CD8-positive, alpha-beta memory T cell (primary cell): ENCODE data around the gene ARPP21. TPM values are rescaled to one million over a fixed set of nuclear protein-coding genes. Genes with fewer than 3 reads are reported as not detected.

Experiments used
- CTCF ChIA-PET: fragments of 350-600 bp; sonication (Branson Sonifier 250); formaldehyde crosslinking; loops from one replicate; lab custom pipeline; 2021; ENCODE audit warnings: antibody characterized with exemption; lab: Charles Lee
- POLR2A ChIA-PET: fragments of 350-600 bp; sonication (Branson Sonifier 250); formaldehyde crosslinking; loops from one replicate; lab custom pipeline; 2021; ENCODE audit warnings: antibody characterized with exemption; lab: Charles Lee
- DNase-seq, 5 donors: peaks; one replicate each; pipeline versions ENCODE4 v3.0.0 to v3.0.0-alpha.2; 2020 to 2022; ENCODE audit warnings: mixed read lengths in 1 of 5
- H3K27ac ChIP-seq: one replicate; pipeline ENCODE4 v1.7.0; 2013; ENCODE audit warnings: low read depth, mild to moderate bottlenecking, low read length, moderate library complexity
- H3K27me3 ChIP-seq: 2 replicates; pipeline ENCODE4 v1.7.0; 2013; ENCODE audit warnings: low read length, mild to moderate bottlenecking; ENCODE audit not compliant: insufficient read depth, poor library complexity, severe bottlenecking
- H3K36me3 ChIP-seq: 2 replicates; pipeline ENCODE4 v1.7.0; 2013; ENCODE audit warnings: mild to moderate bottlenecking, low read length, moderate library complexity; ENCODE audit not compliant: insufficient read depth
- H3K4me1 ChIP-seq: 2 replicates; pipeline ENCODE4 v1.7.0; 2013; ENCODE audit warnings: mild to moderate bottlenecking, low read length, moderate library complexity; ENCODE audit not compliant: insufficient read depth
- H3K4me3 ChIP-seq: 2 replicates; pipeline ENCODE4 v1.7.0; 2013; ENCODE audit warnings: mild to moderate bottlenecking, low read length
- H3K9me3 ChIP-seq: 2 replicates; pipeline ENCODE4 v1.7.0; 2013; ENCODE audit warnings: mild to moderate bottlenecking, low read length
- H3K27ac Mint-ChIP-seq, 8 donors: one replicate each; pipeline ENCODE4 v1.8.0; 2020 to 2021; ENCODE audit warnings: mixed read lengths in 8 of 8, mild to moderate bottlenecking in 6 of 8, inconsistent platforms in 3 of 8, moderate library complexity in 3 of 8
- H3K27me3 Mint-ChIP-seq, 2 donors: one replicate each; pipeline ENCODE4 v1.8.0; 2020 to 2021; ENCODE audit warnings: mixed read lengths in 2 of 2, mild to moderate bottlenecking in 1 of 2, moderate library complexity in 1 of 2
- H3K36me3 Mint-ChIP-seq, 3 donors: one replicate each; pipeline ENCODE4 v1.8.0; 2020 to 2021; ENCODE audit warnings: mixed read lengths in 3 of 3, inconsistent platforms in 1 of 3, mild to moderate bottlenecking in 1 of 3
- H3K4me1 Mint-ChIP-seq, 3 donors: one replicate each; pipeline ENCODE4 v1.8.0; 2020 to 2021; ENCODE audit warnings: mixed read lengths in 3 of 3, inconsistent platforms in 1 of 3, mild to moderate bottlenecking in 1 of 3
- H3K4me3 Mint-ChIP-seq, 7 donors: one replicate each; pipeline ENCODE4 v1.8.0; 2020 to 2021; ENCODE audit warnings: mixed read lengths in 7 of 7, mild to moderate bottlenecking in 6 of 7, moderate library complexity in 4 of 7, inconsistent platforms in 2 of 7
- H3K9me3 Mint-ChIP-seq, 5 donors: one replicate each; pipeline ENCODE4 v1.8.0; 2020 to 2022; ENCODE audit warnings: mixed read lengths in 5 of 5, mild to moderate bottlenecking in 3 of 5, moderate library complexity in 2 of 5, inconsistent platforms in 1 of 5
- polyA plus RNA-seq: library from polyadenylated mRNA; unstranded; fragments of 300-500 nt; fragmentation: Illumina TruSeq; gene quantifications from one replicate; pipeline ENCODE4 v1.2.3, GENCODE V29; 2021
- total RNA-seq, 2 experiments: library from RNA; stranded (reverse); gene quantifications; one replicate each; pipeline ENCODE4 v1.2.3, GENCODE V29; 2021

ARPP21 gene
- total and polyA plus RNA-seq, 3 experiments from 2014 or later: not detected

DNA sequence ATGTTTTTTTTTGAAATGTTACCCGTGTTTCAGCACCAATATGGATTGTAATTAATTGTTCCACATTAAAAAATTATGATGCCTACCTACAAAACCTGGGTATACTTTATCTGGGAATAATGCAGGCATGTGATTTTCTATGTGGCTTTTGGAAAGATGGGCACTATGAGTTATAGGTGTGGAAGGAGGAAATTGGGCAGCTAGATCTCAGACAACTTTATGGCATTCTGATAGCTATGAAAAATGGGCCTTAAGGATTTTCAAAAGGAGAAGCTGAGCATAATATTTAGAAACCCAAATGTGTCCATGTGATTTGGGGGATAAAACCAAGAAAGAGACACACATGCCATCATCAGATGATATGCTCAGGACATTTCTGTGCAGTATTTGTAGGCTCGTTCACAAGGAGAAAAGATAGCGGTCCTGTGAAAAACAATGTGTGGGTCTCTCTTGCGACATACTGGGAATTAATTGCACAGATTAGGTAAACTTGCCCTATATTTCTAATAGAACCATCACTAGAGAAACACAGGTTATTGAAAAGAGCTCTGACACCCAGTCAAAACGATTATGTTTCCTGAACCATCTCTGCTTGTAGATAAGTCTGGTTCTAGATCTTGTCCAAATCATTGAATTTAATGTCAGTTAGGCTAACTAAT, 35.3 kb downstream of the ARPP21 start:
- H3K27ac Mint-ChIP-seq: no peak overlapping the region
- Histone ChIP-seq H3K36me3 (no peaks in the 10 kb centered on the region), H3K4me3 (no peak overlapping the region), H3K9me3 (no peaks in the 10 kb centered on the region), H3K4me1 (no peaks in the 10 kb centered on the region), H3K27ac (no peak overlapping the region), H3K27me3 (no peaks in the 10 kb centered on the region)
- no peak for DNase-seq
- peaks cover 0 to 1% of the 10 kb centered on the region in 2 donors for H3K27me3 Mint-ChIP-seq
- H3K4me3 Mint-ChIP-seq: no peak overlapping the region
- ChIA-PET POLR2A (no interaction called here), CTCF (interaction anchor here (1.4 kb wide), 1 partner anchor 12 kb away, joined by 4 read pairs; no protein-coding TSS in a partner anchor)
- peaks cover 0 to 18% (median 2%) of the 10 kb centered on the region in 5 donors for H3K9me3 Mint-ChIP-seq
- H3K36me3 Mint-ChIP-seq: no peaks in the 10 kb centered on the region
- no peaks in the 10 kb centered on the region for H3K4me1 Mint-ChIP-seq

DNA sequence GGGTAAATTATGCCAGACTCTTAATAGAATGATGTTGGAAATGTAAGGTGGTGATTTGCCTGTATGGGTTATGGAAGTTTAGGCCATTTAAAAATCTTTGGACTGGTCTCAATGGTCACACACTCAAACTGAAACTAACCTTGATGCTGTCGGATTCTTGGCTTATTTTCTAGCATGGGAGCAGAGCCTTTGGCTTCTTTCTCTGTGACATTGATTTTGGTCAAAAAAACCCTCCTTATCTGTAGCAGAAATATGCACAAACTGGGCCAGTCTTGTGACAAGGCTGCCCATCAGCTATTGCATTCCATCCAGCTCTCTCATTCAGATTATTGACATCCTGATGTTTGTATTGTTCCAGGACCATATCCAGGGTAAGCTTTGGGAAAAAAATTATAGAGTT, 35.9 kb downstream of the ARPP21 start:
- no peaks in the 10 kb centered on the region for H3K4me1 Mint-ChIP-seq
- Histone ChIP-seq H3K27me3 (no peaks in the 10 kb centered on the region), H3K9me3 (no peaks in the 10 kb centered on the region), H3K4me1 (no peaks in the 10 kb centered on the region), H3K27ac (no peak overlapping the region), H3K4me3 (no peak overlapping the region), H3K36me3 (no peaks in the 10 kb centered on the region)
- ChIA-PET CTCF (interaction anchor here (1.4 kb wide), 1 partner anchor 12 kb away, joined by 4 read pairs; no protein-coding TSS in a partner anchor), POLR2A (no interaction called here)
- H3K36me3 Mint-ChIP-seq: no peaks in the 10 kb centered on the region
- H3K27me3 Mint-ChIP-seq: no peaks in the 10 kb centered on the region
- H3K4me3 Mint-ChIP-seq: no peak overlapping the region
- no peak for DNase-seq
- H3K27ac Mint-ChIP-seq: no peak overlapping the region
- H3K9me3 Mint-ChIP-seq: peaks cover 0 to 18% (median 2%) of the 10 kb centered on the region in 5 donors

DNA sequence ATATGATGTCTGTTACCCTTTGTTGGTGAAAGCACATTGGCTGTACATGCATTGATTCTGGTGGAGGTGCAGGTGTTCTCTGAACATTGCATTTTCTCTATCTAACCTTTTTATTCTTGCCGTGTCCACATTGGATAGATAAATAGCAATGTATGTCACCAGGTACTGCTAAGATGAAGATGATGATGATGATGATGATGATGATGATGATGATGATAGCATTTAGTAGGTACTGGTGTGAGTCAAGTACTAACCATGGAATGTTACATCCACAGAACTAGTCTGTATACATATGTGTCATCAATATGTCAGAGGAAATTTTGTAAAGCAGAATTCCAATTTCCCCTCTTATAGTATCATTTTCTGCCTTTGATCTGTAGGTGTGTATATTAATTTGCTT, 36.3 kb downstream of the ARPP21 start:
- Mint-ChIP-seq H3K27me3 (no peaks in the 10 kb centered on the region), H3K4me3 (no peak overlapping the region), H3K4me1 (no peaks in the 10 kb centered on the region), H3K9me3 (peaks cover 0 to 18% (median 3%) of the 10 kb centered on the region in 5 donors), H3K36me3 (no peaks in the 10 kb centered on the region), H3K27ac (no peak overlapping the region)
- POLR2A ChIA-PET: no interaction called here
- no peaks in the 10 kb centered on the region for H3K9me3 ChIP-seq
- DNase-seq: no peak
- no peaks in the 10 kb centered on the region for H3K27me3 ChIP-seq
- H3K36me3 ChIP-seq: no peaks in the 10 kb centered on the region
- no peaks in the 10 kb centered on the region for H3K4me1 ChIP-seq
- no peak overlapping the region for H3K4me3 ChIP-seq
- CTCF ChIA-PET: no interaction called here
- H3K27ac ChIP-seq: no peak overlapping the region

DNA sequence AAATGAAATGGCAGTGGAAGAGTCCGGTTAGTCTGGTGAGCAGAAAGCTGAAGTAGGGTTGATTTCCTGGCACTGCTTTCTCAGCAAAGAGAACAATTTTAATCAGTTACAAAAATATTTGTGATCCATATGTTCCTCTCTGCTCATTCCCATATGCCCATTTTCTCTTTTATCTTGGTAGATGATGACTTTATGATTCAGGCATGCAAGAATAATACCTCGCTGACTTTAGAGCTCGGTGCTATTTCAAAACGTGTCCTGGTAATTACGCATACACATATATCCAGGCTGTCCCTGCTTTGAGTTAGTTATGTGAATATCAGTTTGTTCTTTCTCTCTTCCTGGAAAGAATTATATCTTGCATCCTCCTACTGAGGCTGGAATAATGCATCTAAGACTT, 38.5 kb downstream of the ARPP21 start:
- no peak for DNase-seq
- CTCF ChIA-PET: no interaction called here
- no peaks in the 10 kb centered on the region for H3K4me1 Mint-ChIP-seq
- H3K36me3 Mint-ChIP-seq: no peaks in the 10 kb centered on the region
- Histone ChIP-seq H3K4me3 (no peak overlapping the region), H3K36me3 (no peaks in the 10 kb centered on the region), H3K4me1 (no peaks in the 10 kb centered on the region), H3K27ac (no peak overlapping the region), H3K27me3 (no peaks in the 10 kb centered on the region), H3K9me3 (no peaks in the 10 kb centered on the region)
- POLR2A ChIA-PET: no interaction called here
- H3K4me3 Mint-ChIP-seq: no peak overlapping the region
- H3K27me3 Mint-ChIP-seq: no peaks in the 10 kb centered on the region
- H3K9me3 Mint-ChIP-seq: peaks cover 0 to 13% (median 4%) of the 10 kb centered on the region in 5 donors
- H3K27ac Mint-ChIP-seq: no peak overlapping the region

DNA sequence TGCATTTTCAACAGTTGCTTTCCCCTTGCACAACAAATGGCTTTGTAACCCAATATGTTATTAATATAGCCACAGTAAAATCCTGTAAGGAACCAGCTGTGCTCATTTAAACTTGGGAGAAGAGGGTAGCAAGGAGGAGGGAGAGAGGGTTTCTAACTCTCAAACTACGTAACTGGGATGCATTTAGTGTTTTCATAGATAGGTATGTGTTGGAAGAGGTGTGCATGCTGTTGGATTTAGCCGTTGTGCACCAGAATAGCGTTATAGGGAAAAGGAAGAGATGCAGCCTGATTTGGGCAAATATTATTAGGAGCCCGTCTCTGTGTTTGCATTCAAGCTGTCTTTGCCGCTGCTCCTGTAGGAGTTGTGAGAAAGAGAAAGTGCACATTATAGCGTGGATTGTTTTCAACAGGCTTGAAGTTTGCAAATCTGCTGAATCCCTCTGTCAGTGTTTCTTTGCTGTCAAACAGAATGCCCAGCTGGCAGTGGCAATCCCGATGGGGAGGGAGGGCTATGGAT, 39.4 kb downstream of the ARPP21 start:
- Mint-ChIP-seq H3K4me1 (no peaks in the 10 kb centered on the region), H3K9me3 (peaks cover 0 to 12% (median 4%) of the 10 kb centered on the region in 5 donors), H3K27ac (peak overlapping the region in 1 of 8 donors; percentile 17), H3K36me3 (no peaks in the 10 kb centered on the region), H3K4me3 (no peak overlapping the region), H3K27me3 (no peaks in the 10 kb centered on the region)
- ChIA-PET POLR2A (no interaction called here), CTCF (no interaction called here)
- Histone ChIP-seq H3K27ac (no peak overlapping the region), H3K9me3 (no peaks in the 10 kb centered on the region), H3K27me3 (no peaks in the 10 kb centered on the region), H3K4me1 (no peaks in the 10 kb centered on the region), H3K4me3 (no peak overlapping the region), H3K36me3 (no peaks in the 10 kb centered on the region)
- no peak for DNase-seq

DNA sequence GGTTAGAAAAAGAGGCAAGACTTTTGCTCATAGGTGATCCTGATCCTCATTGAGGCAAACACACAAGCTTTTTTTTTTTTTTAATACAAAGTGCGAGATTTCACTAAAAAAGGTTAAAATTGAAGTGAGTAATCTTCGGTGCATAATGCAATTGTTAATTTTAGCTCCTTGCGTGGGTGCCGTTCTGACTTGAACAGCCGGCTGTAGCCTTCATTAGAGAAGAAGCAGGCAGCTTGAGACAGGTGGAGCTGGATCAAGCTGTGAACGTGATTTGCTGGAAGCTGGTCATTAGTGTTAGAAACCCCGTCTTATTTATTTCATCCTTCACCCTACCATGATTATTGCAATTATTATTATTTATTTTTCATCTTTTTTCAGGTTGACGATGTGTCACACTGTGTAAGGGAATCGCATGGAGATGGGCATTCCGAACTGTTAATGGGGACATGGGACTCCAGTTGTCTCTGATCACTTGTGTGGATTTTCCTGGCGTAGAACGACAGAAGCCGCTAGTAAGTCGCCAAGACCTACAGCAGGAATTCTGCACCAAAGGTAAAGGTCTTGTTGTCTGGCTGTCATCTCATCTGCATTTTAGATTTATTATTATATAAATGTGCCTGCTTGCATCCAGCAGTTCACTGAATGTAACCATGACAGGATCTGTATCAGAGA, 40.2 kb downstream of the ARPP21 start:
- CTCF ChIA-PET: no interaction called here
- no peaks in the 10 kb centered on the region for H3K27me3 Mint-ChIP-seq

DNA sequence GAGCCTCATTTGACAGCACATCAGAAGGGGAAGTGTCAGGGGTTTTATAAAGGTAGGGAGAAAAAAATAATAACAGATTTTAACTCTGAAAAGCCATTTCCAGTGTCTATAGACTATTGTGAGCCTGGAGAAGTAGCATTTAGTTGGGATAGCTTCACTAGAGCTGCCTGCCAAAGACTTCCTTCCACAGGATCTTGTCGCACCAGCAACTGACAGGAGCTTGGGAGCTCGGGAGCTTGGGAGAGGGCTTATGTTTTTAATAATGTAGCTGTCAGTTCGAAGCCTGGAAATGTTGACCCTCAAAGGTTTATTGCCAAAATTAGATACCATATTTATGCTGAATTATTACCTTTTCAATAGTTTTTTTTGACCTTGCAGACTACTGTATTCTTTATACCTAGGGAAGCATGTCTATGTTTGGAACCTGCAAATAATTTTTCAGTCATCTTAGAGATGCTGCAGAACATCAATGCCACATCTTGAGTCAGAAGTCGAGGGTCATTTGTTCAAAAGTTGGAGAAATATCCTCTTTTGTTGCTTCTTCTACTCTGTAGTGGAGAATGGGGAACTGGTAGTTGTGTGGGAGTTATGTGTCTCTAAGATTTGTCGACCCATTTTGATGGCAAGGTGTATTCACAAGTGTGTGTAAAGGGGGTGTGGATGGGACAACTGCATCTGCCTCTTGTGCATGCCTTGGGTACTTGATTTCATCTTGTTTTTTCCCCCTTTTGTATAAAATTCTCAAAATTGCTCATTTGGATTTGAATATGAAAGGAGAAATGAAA, 41.7 kb downstream of the ARPP21 start:
- ChIA-PET POLR2A (no interaction called here), CTCF (no interaction called here)
- Mint-ChIP-seq H3K27ac (no peak overlapping the region), H3K4me3 (no peak overlapping the region), H3K9me3 (peaks cover 0 to 6% (median 3%) of the 10 kb centered on the region in 5 donors), H3K36me3 (no peaks in the 10 kb centered on the region), H3K27me3 (no peaks in the 10 kb centered on the region), H3K4me1 (no peaks in the 10 kb centered on the region)
- no peak overlapping the region for H3K27ac ChIP-seq
- no peak for DNase-seq
- no peaks in the 10 kb centered on the region for H3K9me3 ChIP-seq
- H3K4me3 ChIP-seq: no peak overlapping the region
- H3K27me3 ChIP-seq: no peaks in the 10 kb centered on the region
- H3K4me1 ChIP-seq: no peaks in the 10 kb centered on the region
- no peaks in the 10 kb centered on the region for H3K36me3 ChIP-seq

More for the DNA sequence above, 40.2 kb downstream of the ARPP21 start:
- Mint-ChIP-seq H3K27ac (no peak overlapping the region), H3K36me3 (no peaks in the 10 kb centered on the region), H3K9me3 (peaks cover 0 to 10% (median 4%) of the 10 kb centered on the region in 5 donors), H3K4me3 (no peak overlapping the region), H3K4me1 (no peaks in the 10 kb centered on the region)
- Histone ChIP-seq H3K4me1 (no peaks in the 10 kb centered on the region), H3K36me3 (no peaks in the 10 kb centered on the region), H3K9me3 (no peaks in the 10 kb centered on the region), H3K4me3 (no peak overlapping the region), H3K27ac (no peak overlapping the region), H3K27me3 (no peaks in the 10 kb centered on the region)
- DNase-seq: no peak
- POLR2A ChIA-PET: no interaction called here

DNA sequence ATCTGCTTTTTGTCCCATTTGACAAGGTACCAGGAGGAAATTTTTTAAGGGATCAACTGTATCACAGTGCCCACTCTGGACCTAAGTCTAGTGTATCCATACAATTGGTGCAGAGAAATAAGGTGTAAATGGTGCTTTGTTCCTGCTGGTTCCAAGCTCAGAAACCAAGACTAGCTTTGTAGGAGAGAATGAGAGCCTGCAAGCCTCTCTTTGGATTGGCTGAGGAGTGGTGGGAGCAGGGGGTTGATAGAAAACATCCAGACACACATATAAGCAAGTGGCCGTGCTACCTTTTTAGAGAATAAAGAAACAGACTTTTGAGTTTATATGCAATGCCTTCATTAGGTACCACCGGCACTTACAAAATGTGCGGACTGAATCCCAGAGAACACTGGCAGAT, 45.8 kb downstream of the ARPP21 start:
- Mint-ChIP-seq H3K36me3 (no peaks in the 10 kb centered on the region), H3K27ac (no peak overlapping the region), H3K4me1 (no peaks in the 10 kb centered on the region), H3K4me3 (no peak overlapping the region), H3K27me3 (no peaks in the 10 kb centered on the region), H3K9me3 (peaks cover 0 to 9% (median 4%) of the 10 kb centered on the region in 5 donors)
- Histone ChIP-seq H3K36me3 (no peaks in the 10 kb centered on the region), H3K4me1 (no peaks in the 10 kb centered on the region), H3K27ac (no peak overlapping the region), H3K9me3 (no peaks in the 10 kb centered on the region), H3K27me3 (no peaks in the 10 kb centered on the region), H3K4me3 (no peak overlapping the region)
- DNase-seq: no peak
- ChIA-PET CTCF (no interaction called here), POLR2A (no interaction called here)
